Measurements from ENCODE around the gene CCNB1.
"Not testable (repeated sequence)": the region's sequence is repeated elsewhere in the genome, so short reads cannot be mapped to it uniquely, and the experiment has no call there.

CCNB1 gene

GRCh38 chr5:69187342-69187741 is 20.4 kb downstream of the CCNB1 start:
- DNase-seq (ENCODE audit: low read depth), result no peak

GRCh38 chr5:69188811-69189161 is 21.8 kb downstream of the CCNB1 start:
- DNase-seq (ENCODE audit: low read depth), result no peak

- peak; percentile 56 for DNase-seq (ENCODE audit: low read depth)
These were observed 22.5 kb downstream of the CCNB1 start, which contains the start of gene CENPH for GRCh38 chr5:69189162-69190086. Gene CENPH (plus strand): TSS chr5:69189583. CDS start chr5:69189635, 52 bp downstream.

GRCh38 chr5:69202497-69202896 is 35.5 kb downstream of the CCNB1 start:
- DNase-seq (ENCODE audit: low read depth), result no peak

GRCh38 chr5:69206528-69207190 is 39.7 kb downstream of the CCNB1 start:
- no peak for DNase-seq (ENCODE audit: low read depth)

GRCh38 chr5:69209602-69210001 is 42.7 kb downstream of the CCNB1 start:
- DNase-seq (ENCODE audit: low read depth), result no peak

- DNase-seq (ENCODE audit: low read depth), result no peak
These were observed 44.2 kb downstream of the CCNB1 start for GRCh38 chr5:69211200-69211599.

GRCh38 chr5:69212022-69212421 is 45.1 kb downstream of the CCNB1 start:
- no peak for DNase-seq (ENCODE audit: low read depth)

- no peak for DNase-seq (ENCODE audit: low read depth)
These were observed 46.7 kb downstream of the CCNB1 start for GRCh38 chr5:69213513-69214215.

GRCh38 chr5:69217151-69217511 is 50.2 kb downstream of the CCNB1 start:
- no peak for DNase-seq (ENCODE audit: low read depth)

GRCh38 chr5:69217548-69218526 is 50.9 kb downstream of the CCNB1 start:
- peak; percentile 55 for DNase-seq (ENCODE audit: low read depth)

GRCh38 chr5:69219939-69220338 is 53.0 kb downstream of the CCNB1 start:
- DNase-seq (ENCODE audit: low read depth), result no peak

GRCh38 chr5:69220371-69220770 is 53.4 kb downstream of the CCNB1 start:
- DNase-seq (ENCODE audit: low read depth), result not testable (repeated sequence)

- not testable (repeated sequence) for DNase-seq (ENCODE audit: low read depth)
These were observed 53.9 kb downstream of the CCNB1 start for GRCh38 chr5:69220833-69221232.

- no peak for DNase-seq (ENCODE audit: low read depth)
These were observed 57.6 kb downstream of the CCNB1 start for GRCh38 chr5:69224520-69224919.

GRCh38 chr5:69225860-69226259 is 58.9 kb downstream of the CCNB1 start:
- no peak for DNase-seq (ENCODE audit: low read depth)
